NCI-H1436 treated with DMSO at 0.1 percent for 48 hours (cell line): Measurements from ENCODE around the gene GPRC5C.

Experiments
- DNase-seq: peaks from one replicate; lab custom pipeline; 2025; lab: John Stamatoyannopoulos, UW

Gene GPRC5C

GRCh38 chr17:74452841-74453661 lies 21.2 kb downstream of the GPRC5C start:
- no peak for DNase-seq

GRCh38 chr17:74453665-74454196 lies 21.8 kb downstream of the GPRC5C start:
- no peak for DNase-seq

- peak; percentile 45 for DNase-seq
These were observed 22.5 kb downstream of the GPRC5C start for GRCh38 chr17:74454197-74455024.

- DNase-seq: no peak
These were observed 23.2 kb downstream of the GPRC5C start for GRCh38 chr17:74455025-74455545.

- no peak for DNase-seq
These were observed 23.9 kb downstream of the GPRC5C start for GRCh38 chr17:74455821-74456220.

- DNase-seq: no peak
These were observed 25.4 kb downstream of the GPRC5C start for GRCh38 chr17:74457146-74457819.

GRCh38 chr17:74457820-74458166 lies 25.9 kb downstream of the GPRC5C start:
- DNase-seq: no peak

GRCh38 chr17:74458835-74459234 lies 26.9 kb downstream of the GPRC5C start:
- DNase-seq: no peak

GRCh38 chr17:74459622-74460021 lies 27.7 kb downstream of the GPRC5C start:
- no peak for DNase-seq

GRCh38 chr17:74460241-74460640 lies 28.4 kb downstream of the GPRC5C start:
- DNase-seq: no peak

- DNase-seq: no peak
These were observed 29.1 kb downstream of the GPRC5C start for GRCh38 chr17:74460996-74461395.

- DNase-seq: no peak
These were observed 29.7 kb downstream of the GPRC5C start for GRCh38 chr17:74461611-74462010.

GRCh38 chr17:74464730-74465377 lies 33.0 kb downstream of the GPRC5C start:
- DNase-seq: no peak

- no peak for DNase-seq
These were observed 33.7 kb downstream of the GPRC5C start for GRCh38 chr17:74465378-74466110.

GRCh38 chr17:74466111-74466827 lies 34.4 kb downstream of the GPRC5C start, which contains the start of gene CD300A:
TSS of gene CD300A (plus strand) at chr17:74466634. CDS start at chr17:74466704, 70 bp downstream.
- DNase-seq: no peak

GRCh38 chr17:74466828-74467184 lies 34.9 kb downstream of the GPRC5C start:
- no peak for DNase-seq

GRCh38 chr17:74467221-74467951 lies 35.5 kb downstream of the GPRC5C start:
- no peak for DNase-seq

GRCh38 chr17:74471341-74471740 lies 39.5 kb downstream of the GPRC5C start:
- DNase-seq: no peak

GRCh38 chr17:74472890-74473289 lies 41.0 kb downstream of the GPRC5C start:
- no peak for DNase-seq

GRCh38 chr17:74473294-74473693 lies 41.4 kb downstream of the GPRC5C start:
- DNase-seq: no peak
